B cell (primary cell): Measurements from ENCODE around the gene MOK. TPM values are rescaled to one million over a fixed set of nuclear protein-coding genes. Genes with fewer than 3 reads are reported as not detected.

Experiments
- ATAC-seq: fragments of 200-7000 bp; cut with Tn5 transposase; one replicate; pipeline ENCODE4 v1.10.0; 2021; ENCODE audit warnings: low read depth, mild to moderate bottlenecking, moderate number of reproducible peaks, moderate library complexity
- CTCF ChIA-PET: fragments of 350-600 bp; sonication (Branson Sonifier 250); formaldehyde crosslinking; loops from one replicate; lab custom pipeline; 2021; ENCODE audit warnings: antibody characterized with exemption, inconsistent platforms; lab: Charles Lee
- POLR2A ChIA-PET: fragments of 350-600 bp; sonication (Branson Sonifier 250); formaldehyde crosslinking; loops from one replicate; lab custom pipeline; 2021; ENCODE audit warnings: antibody characterized with exemption; lab: Charles Lee
- DNase-seq: peaks from one replicate; pipeline ENCODE4 v3.0.0; 2013
- H2AFZ ChIP-seq: 2 replicates; pipeline ENCODE4 v1.6.1; 2012; ENCODE audit warnings: mild to moderate bottlenecking, low read depth, low read length; ENCODE audit not compliant: insufficient read depth, poor library complexity, severe bottlenecking
- H3K27ac ChIP-seq, 2 donors: 1 replicate in 1 of 2; 2 replicates in 1 of 2; pipeline ENCODE4 v1.5.1; 2012 to 2013; ENCODE audit warnings: low read length in 2 of 2, mild to moderate bottlenecking in 2 of 2, moderate library complexity in 1 of 2
- H3K27me3 ChIP-seq, 4 experiments: fragments of 200-600 bp in 1 of 4; sonication (generic) in 1 of 4; replicated peaks in 1 of 4; 1 replicate in 2 of 4; 2 replicates in 2 of 4; pipeline versions ENCODE4 v1.6.1 to v1.7.0; 2013 to 2016; ENCODE audit warnings: low read length in 3 of 4, mild to moderate bottlenecking in 2 of 4, mixed read lengths in 1 of 4, moderate library complexity in 1 of 4; ENCODE audit not compliant: insufficient read depth in 4 of 4, control insufficient read depth in 3 of 4; ENCODE audit errors: control extremely low read depth in 1 of 4
- H3K36me3 ChIP-seq, 2 experiments: replicated peaks in 1 of 2; 1 replicate in 1 of 2; 2 replicates in 1 of 2; pipeline versions ENCODE4 v1.6.1 to v1.7.1; 2013; ENCODE audit warnings: low read length in 1 of 2; ENCODE audit not compliant: insufficient read depth in 2 of 2, control insufficient read depth in 1 of 2; ENCODE audit errors: control extremely low read depth in 1 of 2, extremely low read depth in 1 of 2
- H3K4me1 ChIP-seq, 2 donors: fragments of 200-600 bp in 1 of 2; sonication (generic) in 1 of 2; 1 replicate in 1 of 2; 2 replicates in 1 of 2; pipeline versions ENCODE4 v1.5.1 to v1.6.1; 2013 to 2017; ENCODE audit warnings: low read length in 2 of 2; ENCODE audit not compliant: control insufficient read depth in 2 of 2, insufficient read depth in 2 of 2
- H3K4me2 ChIP-seq: replicated peaks from 2 replicates; pipeline ENCODE3; 2012; ENCODE audit warnings: mild to moderate bottlenecking, low read depth, low read length; ENCODE audit not compliant: poor library complexity, severe bottlenecking
- H3K4me3 ChIP-seq, 5 experiments: fragments of 200-600 bp in 1 of 5; sonication (generic) in 1 of 5; 1 replicate in 3 of 5; 2 replicates in 2 of 5; pipeline versions ENCODE4 v1.5.1 to v1.7.0; 2011 to 2016; ENCODE audit warnings: low read length in 4 of 5, mild to moderate bottlenecking in 4 of 5, low read depth in 2 of 5, control low read depth in 1 of 5, moderate library complexity in 1 of 5; ENCODE audit not compliant: insufficient read depth in 1 of 5; ENCODE audit errors: control extremely low read depth in 1 of 5, extremely low read depth in 1 of 5
- H3K79me2 ChIP-seq: fragments of 200-600 bp; sonication (generic); one replicate; pipeline ENCODE4 v1.6.0; 2016; ENCODE audit warnings: low read length; ENCODE audit not compliant: control insufficient read depth, insufficient read depth
- H3K9ac ChIP-seq: fragments of 200-600 bp; sonication (generic); 2 replicates; pipeline ENCODE4 v1.6.1; 2017; ENCODE audit warnings: mild to moderate bottlenecking, low read length, moderate library complexity
- H3K9me3 ChIP-seq, 3 donors: one replicate each; pipeline versions ENCODE4 v1.6.1 to v1.7.1; 2013; ENCODE audit warnings: low read length in 2 of 3; ENCODE audit not compliant: control insufficient read depth in 2 of 3, insufficient read depth in 1 of 3; ENCODE audit errors: control extremely low read depth in 1 of 3
- H4K20me1 ChIP-seq: 2 replicates; pipeline ENCODE4 v1.6.0; 2012; ENCODE audit warnings: mild to moderate bottlenecking, low read length; ENCODE audit not compliant: insufficient read depth, control insufficient read depth, poor library complexity, severe bottlenecking
- H3K27ac Mint-ChIP-seq: one replicate; pipeline ENCODE4 v1.8.0; 2021; ENCODE audit warnings: mixed read lengths
- H3K27me3 Mint-ChIP-seq: one replicate; pipeline ENCODE4 v1.8.0; 2021; ENCODE audit warnings: mixed read lengths
- H3K4me1 Mint-ChIP-seq: one replicate; pipeline ENCODE4 v1.8.0; 2021; ENCODE audit warnings: mixed read lengths
- H3K4me3 Mint-ChIP-seq: one replicate; pipeline ENCODE4 v1.8.0; 2021; ENCODE audit warnings: mixed read lengths
- H3K9me3 Mint-ChIP-seq: one replicate; pipeline ENCODE4 v1.8.0; 2022; ENCODE audit warnings: mixed read lengths; ENCODE audit not compliant: insufficient read depth
- EZH2 ChIP-seq: IDR thresholded peaks from 2 replicates; pipeline ENCODE4 v1.6.1; 2012; ENCODE audit warnings: borderline replicate concordance, low read depth, mild to moderate bottlenecking, moderate library complexity, low read length; ENCODE audit not compliant: insufficient read depth, poor library complexity, severe bottlenecking
- WGBS: methylation state at CpG from one replicate; pipeline ENCODE4 v1.1.5; 2013; ENCODE audit warnings: missing lambda C conversion rate; ENCODE audit not compliant: insufficient coverage; 5-methylcytosine and 5-hydroxymethylcytosine counted together
- intact Hi-C: fragments of 100-400 bp; cut with micrococcal nuclease; formaldehyde crosslinking; loops from one replicate; pipeline ENCODE4 v1.10.0; 2022
- polyA plus RNA-seq: library from polyadenylated mRNA; depleted of rRNA; stranded (reverse); fragments of >200 nt; gene quantifications from 2 replicates; pipeline ENCODE4 v1.2.3, GENCODE V29; 2012
- total RNA-seq, 2 donors: library from RNA; stranded (reverse); fragments of 120-200 nt in 1 of 2; gene quantifications; 1 replicate in 1 of 2; 2 replicates in 1 of 2; pipeline versions ENCODE4 v1.2.3 to v1.2.4, GENCODE V29; 2013 to 2022
- TF ChIP-seq, protein P1 (sequence below): fragments of 200-600 bp; IDR thresholded peaks from one replicate; pipeline ENCODE4 v1.8.0; 2022; ENCODE audit warnings: antibody characterized with exemption, mild to moderate bottlenecking

Gene MOK
- total and polyA plus RNA-seq, 2 donors (not counting 1 experiment from before 2014, with no cell fraction given) = 1.2 to 3.0 TPM

DNA sequence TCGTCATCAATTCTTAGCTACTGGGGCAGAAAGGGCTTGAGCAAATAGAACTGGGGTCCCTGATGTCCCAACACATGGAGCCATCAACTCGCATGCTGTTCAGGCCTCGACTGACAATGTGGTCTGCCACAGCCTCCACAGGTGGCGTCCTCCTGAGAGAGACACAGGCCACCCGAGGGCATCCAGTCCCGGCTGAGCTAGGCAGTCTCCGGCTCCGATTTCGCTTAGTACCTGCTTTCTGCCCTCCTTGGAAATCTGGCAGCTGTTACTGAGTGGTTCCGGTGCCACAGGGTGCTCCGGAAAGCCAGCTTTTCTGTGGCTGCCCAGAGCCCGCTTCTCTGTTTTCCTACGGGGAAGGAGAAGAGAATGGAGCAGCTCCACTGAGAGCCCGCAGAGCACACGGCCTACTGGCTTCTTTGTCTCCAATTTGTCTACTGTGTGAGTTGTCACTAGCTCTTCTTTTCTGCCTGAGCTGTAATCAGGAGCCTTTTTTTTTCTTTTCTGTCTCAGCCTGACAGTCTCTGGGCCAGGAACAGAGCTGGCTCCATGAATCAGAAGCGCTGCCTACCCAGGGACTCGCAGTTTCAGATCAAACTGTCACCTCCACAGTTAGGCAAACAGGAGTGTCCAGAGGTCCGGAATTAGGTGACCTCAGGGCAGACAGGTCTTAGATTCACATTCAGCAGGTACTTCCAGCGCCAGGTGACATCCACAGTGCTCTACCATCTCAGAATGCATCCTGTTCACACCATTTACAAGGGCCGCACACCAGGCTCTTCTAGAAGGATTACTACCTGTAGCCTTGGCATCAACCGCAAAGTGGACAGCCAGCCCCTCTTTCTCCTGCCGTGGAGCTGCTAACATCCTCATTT is 73.3 kb downstream of the MOK start:
- Histone ChIP-seq H3K9ac (no peak overlapping the region), H4K20me1 (no peaks in the 10 kb centered on the region), H3K36me3 (no peaks in the 10 kb centered on the region), H3K9me3 (peaks cover 0 to 2% (median 0%) of the 10 kb centered on the region in 3 donors), H3K79me2 (no peaks in the 10 kb centered on the region), H3K27me3 (no peaks in the 10 kb centered on the region), H2AFZ (no peak overlapping the region), H3K4me2 (no peak overlapping the region), H3K4me1 (peaks cover 0 to 6% of the 10 kb centered on the region in 2 donors), H3K4me3 (no peak overlapping the region), H3K27ac (no peak overlapping the region)
- CTCF ChIA-PET = interaction anchor here (0.6 kb wide), 1 partner anchor 36 kb away, joined by 3 read pairs; no protein-coding TSS in a partner anchor
- TF ChIP-seq, protein P1, sequence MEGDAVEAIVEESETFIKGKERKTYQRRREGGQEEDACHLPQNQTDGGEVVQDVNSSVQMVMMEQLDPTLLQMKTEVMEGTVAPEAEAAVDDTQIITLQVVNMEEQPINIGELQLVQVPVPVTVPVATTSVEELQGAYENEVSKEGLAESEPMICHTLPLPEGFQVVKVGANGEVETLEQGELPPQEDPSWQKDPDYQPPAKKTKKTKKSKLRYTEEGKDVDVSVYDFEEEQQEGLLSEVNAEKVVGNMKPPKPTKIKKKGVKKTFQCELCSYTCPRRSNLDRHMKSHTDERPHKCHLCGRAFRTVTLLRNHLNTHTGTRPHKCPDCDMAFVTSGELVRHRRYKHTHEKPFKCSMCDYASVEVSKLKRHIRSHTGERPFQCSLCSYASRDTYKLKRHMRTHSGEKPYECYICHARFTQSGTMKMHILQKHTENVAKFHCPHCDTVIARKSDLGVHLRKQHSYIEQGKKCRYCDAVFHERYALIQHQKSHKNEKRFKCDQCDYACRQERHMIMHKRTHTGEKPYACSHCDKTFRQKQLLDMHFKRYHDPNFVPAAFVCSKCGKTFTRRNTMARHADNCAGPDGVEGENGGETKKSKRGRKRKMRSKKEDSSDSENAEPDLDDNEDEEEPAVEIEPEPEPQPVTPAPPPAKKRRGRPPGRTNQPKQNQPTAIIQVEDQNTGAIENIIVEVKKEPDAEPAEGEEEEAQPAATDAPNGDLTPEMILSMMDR = no peak
- no peak for TF ChIP-seq EZH2
- no peak for ATAC-seq
- Mint-ChIP-seq H3K4me1 (no peaks in the 10 kb centered on the region), H3K4me3 (no peak overlapping the region), H3K9me3 (no peaks in the 10 kb centered on the region), H3K27ac (no peak overlapping the region), H3K27me3 (no peaks in the 10 kb centered on the region)
- DNase-seq = no peak
- POLR2A ChIA-PET = no interaction called here
- WGBS = 91% methylated on average over 22 of the region's 22 CpGs
- intact Hi-C loops = no loop called here

DNA sequence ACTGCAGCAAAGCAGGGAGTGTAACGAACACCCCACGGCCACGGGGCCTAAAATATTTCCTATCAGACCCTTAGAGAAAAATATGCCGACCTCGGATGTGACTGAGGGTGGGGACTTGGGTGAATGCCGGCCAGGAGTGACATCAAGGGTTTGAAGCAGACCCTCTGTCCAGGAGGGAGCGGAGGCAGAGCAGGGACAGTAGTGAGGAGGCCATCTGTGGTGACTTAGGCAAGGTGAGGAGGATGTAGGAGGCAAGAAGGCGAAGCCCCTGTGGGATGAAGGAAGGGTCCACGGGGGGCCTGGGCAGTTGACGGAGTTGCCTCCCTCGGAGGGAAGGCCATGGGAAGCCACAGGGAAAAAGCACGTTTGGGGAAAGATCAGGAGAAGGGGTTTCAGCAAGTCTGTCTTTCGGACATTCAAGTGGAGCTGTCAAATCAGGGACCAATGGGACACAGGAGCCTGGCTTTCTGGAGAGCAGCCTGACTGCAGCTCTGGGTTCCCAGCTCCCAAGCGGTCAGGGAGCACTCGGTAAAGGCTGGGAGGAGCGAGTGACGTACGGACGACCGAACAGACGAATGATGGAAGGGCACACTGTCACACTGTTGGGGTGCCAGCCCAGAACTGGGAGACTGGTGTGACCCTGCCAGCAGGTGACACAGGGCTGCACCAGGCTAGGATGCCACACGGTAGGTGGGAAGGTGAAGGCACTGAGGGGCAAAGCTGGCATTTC is 74.3 kb downstream of the MOK start:
- POLR2A ChIA-PET = no interaction called here
- WGBS = 95% methylated on average over 22 of the region's 22 CpGs
- DNase-seq (no peak), ATAC-seq (no peak)
- intact Hi-C loops = no loop called here
- no peaks in the 10 kb centered on the region for H4K20me1 ChIP-seq
- Mint-ChIP-seq H3K4me3 (no peak overlapping the region), H3K9me3 (no peaks in the 10 kb centered on the region), H3K27ac (no peak overlapping the region), H3K4me1 (no peaks in the 10 kb centered on the region), H3K27me3 (no peaks in the 10 kb centered on the region)
- CTCF ChIA-PET = interaction anchor here (0.6 kb wide), 1 partner anchor 37 kb away, joined by 3 read pairs; no protein-coding TSS in a partner anchor
- no peak for TF ChIP-seq EZH2
- TF ChIP-seq, protein P1 = no peak
- peaks cover 0 to 2% (median 0%) of the 10 kb centered on the region in 3 donors for H3K9me3 ChIP-seq
- no peaks in the 10 kb centered on the region for H3K79me2 ChIP-seq
- no peaks in the 10 kb centered on the region for H3K36me3 ChIP-seq
- H3K9ac ChIP-seq = no peak overlapping the region
- H3K27me3 ChIP-seq = no peaks in the 10 kb centered on the region
- H3K4me3 ChIP-seq = no peak overlapping the region
- no peak overlapping the region for H2AFZ ChIP-seq
- no peak overlapping the region for H3K27ac ChIP-seq
- no peak overlapping the region for H3K4me2 ChIP-seq
- H3K4me1 ChIP-seq = peaks cover 0 to 6% of the 10 kb centered on the region in 2 donors
